ENCODE results near the gene EYA2.

DNA sequence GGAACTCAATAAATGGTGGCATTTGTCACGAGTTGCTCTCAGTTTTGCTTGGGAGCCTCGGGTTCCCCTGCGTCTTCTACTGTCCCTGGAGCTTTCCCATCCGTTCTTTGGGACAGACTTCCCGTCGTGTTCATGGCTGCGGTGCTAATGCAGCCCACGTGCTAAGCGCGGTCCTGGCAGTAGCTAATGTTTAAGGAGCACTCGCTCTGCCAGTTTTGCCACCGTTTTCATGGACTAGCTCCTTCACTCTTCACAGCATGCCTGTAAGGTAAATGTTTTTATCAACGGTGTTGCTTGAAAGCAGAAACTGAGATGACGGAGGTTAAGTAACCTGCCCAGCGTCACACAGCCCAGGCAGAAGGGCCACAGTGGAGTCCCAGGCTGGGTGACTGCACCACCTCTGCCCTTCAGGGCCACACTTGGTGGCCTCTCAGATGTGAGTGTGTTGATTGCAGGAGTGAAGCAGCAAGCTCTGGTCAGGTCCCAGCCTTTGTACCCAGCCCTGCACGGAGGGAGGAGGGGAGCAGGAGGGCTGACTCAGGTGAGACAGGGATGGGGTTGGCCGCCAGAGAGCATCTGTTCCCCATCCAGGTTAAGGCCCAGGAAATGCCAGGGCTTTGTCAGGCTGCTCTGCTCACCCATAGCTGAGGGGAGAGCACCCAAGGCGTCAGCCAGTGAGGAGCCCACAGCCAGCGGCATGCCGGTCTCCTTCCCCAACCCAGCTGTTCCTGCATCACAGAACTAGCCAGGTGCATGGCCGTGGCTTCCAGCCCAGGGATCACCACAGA lies 280.0 kb downstream of the EYA2 start:
- no peak for TF ChIP-seq ZNF274 (IDR thresholded peaks at IDR 0.05; ENCODE audit: low read depth, low read length)
- no peak for TF ChIP-seq SUZ12 (IDR thresholded peaks at IDR 0.05; ENCODE audit: extremely low read depth, insufficient read depth, insufficient read length)
